ENCODE measurements around the gene BCLAF3. TPM values are rescaled to one million over a fixed set of nuclear protein-coding genes. Genes with fewer than 3 reads are reported as not detected.

BCLAF3 gene
- total RNA-seq: 1 to 10 TPM; 3.6 to 4.7 TPM

GRCh38 chrX:19990556-19991349 lies at the start of gene BCLAF3:
Gene BCLAF3 (minus strand): TSS chrX:19991061. CDS start chrX:19970264, 20,797 bp downstream.
- Mint-ChIP-seq H3K27ac (peak within 1 kb of the TSS; percentile 90), H3K4me1 (ENCODE audit: low read depth) (peaks cover 21% of the 10 kb centered on the region)

DNA sequence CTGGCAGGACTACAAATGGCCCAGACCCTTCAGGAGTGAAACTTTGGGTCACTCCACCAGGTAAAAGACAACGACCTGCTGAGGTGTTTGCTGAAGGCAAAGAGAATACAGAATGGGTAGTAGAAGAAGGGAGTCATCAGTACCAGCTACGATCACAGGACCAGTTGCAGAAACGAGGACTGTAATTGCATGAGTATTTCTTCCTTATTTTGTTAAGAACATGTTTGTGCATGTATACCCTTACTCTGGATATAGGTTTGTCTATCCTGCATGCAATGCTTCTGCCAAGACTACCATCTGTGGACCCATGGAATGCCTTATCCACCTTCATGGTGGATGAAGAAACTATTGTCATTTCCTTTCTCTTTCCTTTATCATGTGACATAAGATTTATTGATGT lies 48.1 kb upstream of the BCLAF3 start:
- no peaks in the 10 kb centered on the region for H3K27me3 Mint-ChIP-seq (ENCODE audit: low read depth)
- intact Hi-C loops (cut with micrococcal nuclease): no loop called here
- H3K36me3 Mint-ChIP-seq (ENCODE audit: low read depth): no peaks in the 10 kb centered on the region
- no peak overlapping the region for H3K4me3 Mint-ChIP-seq
- no peak for DNase-seq
- CTCF ChIA-PET: no interaction called here
- H3K4me1 Mint-ChIP-seq (ENCODE audit: low read depth): no peaks in the 10 kb centered on the region
- no peaks in the 10 kb centered on the region for H3K9me3 Mint-ChIP-seq
- H3K27ac Mint-ChIP-seq: no peak overlapping the region

More at GRCh38 chrX:19990556-19991349, at the start of gene BCLAF3:
- peak; percentile 87 for DNase-seq
- intact Hi-C loops (cut with micrococcal nuclease): loop anchor here (1.0 to 10.0 kb wide), 11 partner anchors 26 to 618 kb away; no protein-coding TSS in a partner anchor
- Mint-ChIP-seq H3K4me3 (peak within 1 kb of the TSS; percentile 87), H3K9me3 (no peaks in the 10 kb centered on the region), H3K27me3 (ENCODE audit: low read depth) (no peaks in the 10 kb centered on the region), H3K36me3 (ENCODE audit: low read depth) (peaks cover 3% of the 10 kb centered on the region)
- CTCF ChIA-PET: interaction anchor here (0.9 to 1.2 kb wide), 3 partner anchors 55 to 86 kb away, joined by 3 to 8 read pairs (median 5); no protein-coding TSS in a partner anchor

DNA sequence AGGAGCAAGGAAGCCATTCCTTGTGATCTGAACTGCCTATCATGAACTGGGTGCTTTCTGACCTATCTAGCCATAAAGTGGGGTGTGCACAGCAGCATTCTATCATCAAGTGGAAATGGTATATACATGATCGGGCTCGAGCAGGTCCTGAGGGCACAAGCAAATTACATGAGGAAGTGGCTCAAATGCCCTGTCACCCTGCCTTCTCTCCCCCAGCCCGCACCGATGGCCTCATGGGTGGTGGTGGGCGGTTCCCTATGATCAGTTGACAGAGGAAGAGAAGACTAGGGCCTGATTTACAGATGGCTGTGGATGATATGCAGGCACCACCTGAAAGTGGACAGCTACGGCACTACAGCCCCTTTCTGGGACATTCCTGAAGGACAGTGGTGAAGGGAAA lies 46.3 kb upstream of the BCLAF3 start:
- no peaks in the 10 kb centered on the region for H3K27me3 Mint-ChIP-seq (ENCODE audit: low read depth)
- H3K4me3 Mint-ChIP-seq: no peak overlapping the region
- no peak overlapping the region for H3K27ac Mint-ChIP-seq
- CTCF ChIA-PET: no interaction called here
- no peaks in the 10 kb centered on the region for H3K4me1 Mint-ChIP-seq (ENCODE audit: low read depth)
- intact Hi-C loops (cut with micrococcal nuclease): no loop called here
- H3K36me3 Mint-ChIP-seq (ENCODE audit: low read depth): no peaks in the 10 kb centered on the region
- no peak for DNase-seq
- H3K9me3 Mint-ChIP-seq: no peaks in the 10 kb centered on the region

- Mint-ChIP-seq H3K36me3 (ENCODE audit: low read depth) (no peaks in the 10 kb centered on the region), H3K27ac (no peak overlapping the region), H3K4me1 (ENCODE audit: low read depth) (peaks cover 8% of the 10 kb centered on the region), H3K9me3 (no peaks in the 10 kb centered on the region), H3K27me3 (ENCODE audit: low read depth) (no peaks in the 10 kb centered on the region), H3K4me3 (no peak overlapping the region)
- intact Hi-C loops (cut with micrococcal nuclease): no loop called here
- CTCF ChIA-PET: interaction anchor here (0.5 kb wide), 1 partner anchor 67 kb away, joined by 3 read pairs; no protein-coding TSS in a partner anchor
- DNase-seq: no peak
Observed at GRCh38 chrX:20032201-20032600, 41.3 kb upstream of the BCLAF3 start.

- Mint-ChIP-seq H3K36me3 (ENCODE audit: low read depth) (no peaks in the 10 kb centered on the region), H3K4me1 (ENCODE audit: low read depth) (peaks cover 8% of the 10 kb centered on the region), H3K4me3 (no peak overlapping the region), H3K9me3 (no peaks in the 10 kb centered on the region), H3K27me3 (ENCODE audit: low read depth) (no peaks in the 10 kb centered on the region), H3K27ac (no peak overlapping the region)
- intact Hi-C loops (cut with micrococcal nuclease): no loop called here
- DNase-seq: no peak
- CTCF ChIA-PET: no interaction called here
Observed at GRCh38 chrX:20029728-20030127, 38.9 kb upstream of the BCLAF3 start.

- CTCF ChIA-PET: no interaction called here
- Mint-ChIP-seq H3K4me3 (no peak overlapping the region), H3K27me3 (ENCODE audit: low read depth) (no peaks in the 10 kb centered on the region), H3K9me3 (no peaks in the 10 kb centered on the region), H3K4me1 (ENCODE audit: low read depth) (peaks cover 8% of the 10 kb centered on the region), H3K27ac (no peak overlapping the region), H3K36me3 (ENCODE audit: low read depth) (no peaks in the 10 kb centered on the region)
- DNase-seq: no peak
- intact Hi-C loops (cut with micrococcal nuclease): no loop called here
Observed at GRCh38 chrX:20028588-20028987, 37.7 kb upstream of the BCLAF3 start.

GRCh38 chrX:20026278-20026677 lies 35.4 kb upstream of the BCLAF3 start:
- Mint-ChIP-seq H3K27ac (no peak overlapping the region), H3K9me3 (no peaks in the 10 kb centered on the region), H3K4me3 (no peak overlapping the region), H3K36me3 (ENCODE audit: low read depth) (no peaks in the 10 kb centered on the region), H3K4me1 (ENCODE audit: low read depth) (peaks cover 8% of the 10 kb centered on the region), H3K27me3 (ENCODE audit: low read depth) (no peaks in the 10 kb centered on the region)
- CTCF ChIA-PET: no interaction called here
- intact Hi-C loops (cut with micrococcal nuclease): no loop called here
- no peak for DNase-seq

GRCh38 chrX:20019672-20020365 lies 29.0 kb upstream of the BCLAF3 start:
- Mint-ChIP-seq H3K27me3 (ENCODE audit: low read depth) (no peaks in the 10 kb centered on the region), H3K4me3 (no peak overlapping the region), H3K4me1 (ENCODE audit: low read depth) (no peaks in the 10 kb centered on the region), H3K9me3 (peaks cover 16% of the 10 kb centered on the region), H3K27ac (no peak overlapping the region), H3K36me3 (ENCODE audit: low read depth) (peaks cover 4% of the 10 kb centered on the region)
- CTCF ChIA-PET: no interaction called here
- intact Hi-C loops (cut with micrococcal nuclease): no loop called here
- DNase-seq: no peak

GRCh38 chrX:20016616-20016945 lies 25.7 kb upstream of the BCLAF3 start:
- intact Hi-C loops (cut with micrococcal nuclease): no loop called here
- DNase-seq: no peak
- Mint-ChIP-seq H3K36me3 (ENCODE audit: low read depth) (peaks cover 4% of the 10 kb centered on the region), H3K4me1 (ENCODE audit: low read depth) (no peaks in the 10 kb centered on the region), H3K27me3 (ENCODE audit: low read depth) (no peaks in the 10 kb centered on the region), H3K4me3 (no peak overlapping the region), H3K27ac (no peak overlapping the region), H3K9me3 (peaks cover 17% of the 10 kb centered on the region)
- CTCF ChIA-PET: interaction anchor here (0.7 kb wide), 2 partner anchors 22 to 114 kb away, joined by 3 to 4 read pairs; no protein-coding TSS in a partner anchor

- intact Hi-C loops (cut with micrococcal nuclease): no loop called here
- H3K36me3 Mint-ChIP-seq (ENCODE audit: low read depth): peaks cover 4% of the 10 kb centered on the region
- no peaks in the 10 kb centered on the region for H3K4me1 Mint-ChIP-seq (ENCODE audit: low read depth)
- no peak for DNase-seq
- no peak overlapping the region for H3K27ac Mint-ChIP-seq
- no peak overlapping the region for H3K4me3 Mint-ChIP-seq
- CTCF ChIA-PET: interaction anchor here (0.7 kb wide), 2 partner anchors 21 to 114 kb away, joined by 3 to 4 read pairs; no protein-coding TSS in a partner anchor
- H3K27me3 Mint-ChIP-seq (ENCODE audit: low read depth): no peaks in the 10 kb centered on the region
- peaks cover 17% of the 10 kb centered on the region for H3K9me3 Mint-ChIP-seq
Observed at GRCh38 chrX:20015945-20016615, 25.2 kb upstream of the BCLAF3 start.

DNA sequence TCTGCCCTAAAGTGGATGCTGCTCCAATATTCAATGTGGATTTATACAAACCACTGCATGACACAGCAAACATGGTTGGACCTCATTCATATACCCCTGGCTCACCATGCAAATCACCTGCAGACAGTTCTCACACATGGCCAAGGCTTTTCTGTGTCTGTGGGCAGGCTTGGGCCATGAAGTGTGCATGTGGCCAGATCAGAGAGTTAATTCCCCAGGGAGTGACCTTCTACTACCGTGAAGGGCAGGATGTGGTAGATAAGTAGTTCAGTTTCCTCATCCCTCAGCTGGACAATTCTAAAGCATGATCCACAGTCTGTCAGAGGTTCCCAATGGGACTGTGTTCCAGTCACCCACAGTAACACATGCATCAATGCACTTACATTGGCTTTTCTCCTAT lies 24.6 kb upstream of the BCLAF3 start:
- no peak for DNase-seq
- no peaks in the 10 kb centered on the region for H3K4me1 Mint-ChIP-seq (ENCODE audit: low read depth)
- no peak overlapping the region for H3K4me3 Mint-ChIP-seq
- H3K27ac Mint-ChIP-seq: no peak overlapping the region
- intact Hi-C loops (cut with micrococcal nuclease): no loop called here
- CTCF ChIA-PET: no interaction called here
- no peaks in the 10 kb centered on the region for H3K27me3 Mint-ChIP-seq (ENCODE audit: low read depth)
- H3K36me3 Mint-ChIP-seq (ENCODE audit: low read depth): peaks cover 4% of the 10 kb centered on the region
- peaks cover 17% of the 10 kb centered on the region for H3K9me3 Mint-ChIP-seq

- DNase-seq: no peak
- CTCF ChIA-PET: no interaction called here
- peaks cover 15% of the 10 kb centered on the region for H3K9me3 Mint-ChIP-seq
- H3K4me3 Mint-ChIP-seq: no peak overlapping the region
- H3K4me1 Mint-ChIP-seq (ENCODE audit: low read depth): peaks cover 3% of the 10 kb centered on the region
- intact Hi-C loops (cut with micrococcal nuclease): no loop called here
- H3K27me3 Mint-ChIP-seq (ENCODE audit: low read depth): no peaks in the 10 kb centered on the region
- H3K27ac Mint-ChIP-seq: no peak overlapping the region
- H3K36me3 Mint-ChIP-seq (ENCODE audit: low read depth): peaks cover 4% of the 10 kb centered on the region
Observed at GRCh38 chrX:20011608-20012007, 20.7 kb upstream of the BCLAF3 start.
